SK-N-SH (cell line): Measurements from ENCODE around the gene PACSIN2. TPM values are rescaled to one million over a fixed set of nuclear protein-coding genes. Genes with fewer than 3 reads are reported as not detected.

ENCODE experiments used
- CTCF ChIA-PET: fragments of 300-600, 350-600 bp; formaldehyde crosslinking; extraction: SDS; loops from one replicate; lab custom pipeline; 2021; lab: Yijun Ruan, JAX
- POLR2A ChIA-PET: fragments of 350-600 bp; sonication (Branson Sonifier 250); formaldehyde crosslinking; extraction: SDS; loops from one replicate; lab custom pipeline; 2020; ENCODE audit warnings: antibody characterized with exemption, inconsistent platforms; lab: Yijun Ruan, JAX
- DNase-seq: peaks from one replicate; pipeline ENCODE4 v3.0.0; 2012
- H2AFZ ChIP-seq: fragments of 200-600 bp; sonication (generic); 2 replicates; pipeline ENCODE4 v1.8.1; 2016; ENCODE audit warnings: antibody characterized with exemption, mild to moderate bottlenecking, low read depth
- H3F3A ChIP-seq: fragments of 200-600 bp; sonication (generic); replicated peaks from 2 replicates; pipeline ENCODE3; 2016; ENCODE audit warnings: antibody characterized with exemption, mild to moderate bottlenecking; ENCODE audit not compliant: insufficient read depth
- H3K27ac ChIP-seq, 2 experiments: fragments of 200-500 bp in 1 of 2; fragments of 200-600 bp in 1 of 2; sonication (Bioruptor generic) in 1 of 2; sonication (generic), shearing (Covaris generic) in 1 of 2; 2 replicates each; pipeline versions ENCODE4 v1.5.1 to v1.6.1; 2014 to 2016; ENCODE audit warnings: low read depth in 2 of 2, inconsistent platforms in 1 of 2, low read length in 1 of 2, mild to moderate bottlenecking in 1 of 2, mixed read lengths in 1 of 2
- H3K27me3 ChIP-seq: fragments of 200-600 bp; sonication (generic), shearing (Covaris generic); 2 replicates; pipeline ENCODE4 v1.6.1; 2016; ENCODE audit warnings: mixed run types; ENCODE audit not compliant: insufficient read depth
- H3K36me3 ChIP-seq, 2 experiments: fragments of 200-500 bp in 1 of 2; fragments of 200-600 bp in 1 of 2; sonication (Bioruptor generic) in 1 of 2; sonication (generic) in 1 of 2; replicated peaks in 1 of 2; 2 replicates each; pipeline versions ENCODE3 to v1.5.1; 2014 to 2016; ENCODE audit warnings: low read length in 1 of 2, mild to moderate bottlenecking in 1 of 2; ENCODE audit not compliant: insufficient read depth in 2 of 2, control insufficient read depth in 1 of 2
- H3K4me1 ChIP-seq, 2 experiments: fragments of 200-500 bp in 1 of 2; fragments of 200-600 bp in 1 of 2; sonication (Bioruptor generic) in 1 of 2; sonication (generic), shearing (Covaris generic) in 1 of 2; 2 replicates each; pipeline versions ENCODE4 v1.5.1 to v1.6.1; 2014 to 2016; ENCODE audit warnings: low read depth in 1 of 2, low read length in 1 of 2, mixed run types in 1 of 2; ENCODE audit not compliant: insufficient read depth in 2 of 2, control insufficient read depth in 1 of 2
- H3K4me2 ChIP-seq: fragments of 200-600 bp; sonication (generic), shearing (Covaris generic); 2 replicates; pipeline ENCODE4 v1.6.1; 2017; ENCODE audit warnings: mixed run types
- H3K4me3 ChIP-seq, 2 experiments: fragments of 200-500 bp in 1 of 2; fragments of 200-600 bp in 1 of 2; sonication (Bioruptor generic) in 1 of 2; sonication (generic), shearing (Covaris generic) in 1 of 2; 2 replicates each; pipeline versions ENCODE4 v1.5.1 to v1.8.1; 2014 to 2016; ENCODE audit warnings: low read depth in 2 of 2, inconsistent platforms in 1 of 2, low read length in 1 of 2, mild to moderate bottlenecking in 1 of 2, mixed read lengths in 1 of 2, moderate library complexity in 1 of 2
- H3K79me2 ChIP-seq: fragments of 200-600 bp; sonication (generic); 2 replicates; pipeline ENCODE4 v1.8.1; 2017; ENCODE audit warnings: mild to moderate bottlenecking; ENCODE audit not compliant: insufficient read depth
- H3K9ac ChIP-seq: fragments of 200-600 bp; sonication (generic); 2 replicates; pipeline ENCODE4 v1.6.1; 2017; ENCODE audit warnings: mixed run types
- H3K9me2 ChIP-seq: fragments of 200-600 bp; sonication (generic); 2 replicates; pipeline ENCODE4 v1.6.1; 2017; ENCODE audit warnings: mixed run types
- H3K9me3 ChIP-seq: fragments of 200-600 bp; sonication (generic); 2 replicates; pipeline ENCODE4 v1.6.1; 2017; ENCODE audit warnings: mixed run types, mild to moderate bottlenecking, moderate library complexity
- H4K20me1 ChIP-seq: fragments of 200-600 bp; sonication (generic); 2 replicates; pipeline ENCODE4 v1.6.1; 2017; ENCODE audit warnings: mild to moderate bottlenecking, mixed run types; ENCODE audit not compliant: insufficient read depth
- CTCF ChIP-seq: fragments of 200-600 bp; sonication (generic); IDR thresholded peaks from 2 replicates; pipeline ENCODE4 v1.6.1; 2017; ENCODE audit warnings: antibody characterized with exemption, mild to moderate bottlenecking, moderate library complexity
- ELF1 ChIP-seq: IDR thresholded peaks from 2 replicates; pipeline ENCODE4 v1.4.0; 2012
- EP300 ChIP-seq, 2 experiments: IDR thresholded peaks; 2 replicates each; pipeline versions ENCODE4 v1.4.0 to v1.6.1; 2012; ENCODE audit warnings: borderline replicate concordance in 1 of 2, low read depth in 1 of 2, low read length in 1 of 2
- FOXJ3 ChIP-seq: sonication (generic); formaldehyde crosslinking; IDR thresholded peaks from 2 replicates; pipeline ENCODE4 v1.5.1; 2020; ENCODE audit warnings: mild to moderate bottlenecking, missing genetic modification reagents
- FOXM1 ChIP-seq: IDR thresholded peaks from 2 replicates; pipeline ENCODE4 v1.4.0; 2012; ENCODE audit warnings: low read depth, mild to moderate bottlenecking
- NFIC ChIP-seq: IDR thresholded peaks from 2 replicates; pipeline ENCODE4 v1.4.0; 2012; ENCODE audit warnings: borderline replicate concordance
- NRF1 ChIP-seq: IDR thresholded peaks from 2 replicates; pipeline ENCODE4 v1.6.1; 2012; ENCODE audit warnings: low read depth, mild to moderate bottlenecking, low read length
- POLR2AphosphoS5 ChIP-seq: IDR thresholded peaks from 2 replicates; pipeline ENCODE4 v1.6.1; 2012; ENCODE audit warnings: low read depth, low read length
- RAD21 ChIP-seq: IDR thresholded peaks from 2 replicates; pipeline ENCODE4 v1.6.1; 2012; ENCODE audit warnings: mild to moderate bottlenecking, low read length
- REST ChIP-seq: IDR thresholded peaks from 2 replicates; pipeline ENCODE4 v1.6.1; 2012; ENCODE audit warnings: mild to moderate bottlenecking, low read depth, low read length, moderate library complexity
- RXRA ChIP-seq: IDR thresholded peaks from 2 replicates; pipeline ENCODE4 v1.4.0; 2012; ENCODE audit warnings: low read depth, mild to moderate bottlenecking, borderline replicate concordance
- TAF1 ChIP-seq: IDR thresholded peaks from 2 replicates; pipeline ENCODE4 v1.6.1; 2012; ENCODE audit warnings: low read depth, mild to moderate bottlenecking, low read length, moderate library complexity, borderline replicate concordance
- TEAD4 ChIP-seq: IDR thresholded peaks from 2 replicates; pipeline ENCODE4 v1.4.0; 2012; ENCODE audit warnings: mild to moderate bottlenecking, borderline replicate concordance; ENCODE audit not compliant: insufficient read depth
- USF1 ChIP-seq: IDR thresholded peaks from 2 replicates; pipeline ENCODE4 v1.4.0; 2012; ENCODE audit warnings: low read depth, borderline replicate concordance
- ZBTB33 ChIP-seq: IDR thresholded peaks from 2 replicates; pipeline ENCODE4 v1.4.0; 2012; ENCODE audit warnings: low read depth, borderline replicate concordance
- WGBS: methylation state at CpG from one replicate; pipeline ENCODE4 v1.1.6; 2017; ENCODE audit warnings: low lambda C conversion rate; 5-methylcytosine and 5-hydroxymethylcytosine counted together
- polyA plus RNA-seq, 3 experiments: library from polyadenylated mRNA; depleted of rRNA; stranded (reverse); fragments of >200 nt; gene quantifications; 2 replicates each; pipeline ENCODE4 v1.2.3, GENCODE V29; 2012
- TF ChIP-seq, protein P1 (sequence below): IDR thresholded peaks from 2 replicates; pipeline ENCODE4 v1.4.0; 2012; ENCODE audit warnings: low read depth
- TF ChIP-seq, protein P2 (sequence below): IDR thresholded peaks from 2 replicates; pipeline ENCODE4; 2012
- TF ChIP-seq, protein P3 (sequence below): fragments of 150-350 bp; IDR thresholded peaks from 2 replicates; pipeline ENCODE4 v1.6.1; 2017; ENCODE audit warnings: antibody characterized with exemption, low read length, low read depth, borderline replicate concordance

Gene PACSIN2
- polyA plus RNA-seq, 1 of the 3 experiments (the other 2 are of a cell fraction): 60.5 TPM

GRCh38 chr22:42939451-42939881 is 75.5 kb downstream of the PACSIN2 start:
- Histone ChIP-seq H4K20me1 (no peaks in the 10 kb centered on the region), H2AFZ (no peak overlapping the region), H3F3A (peaks cover 14% of the 10 kb centered on the region), H3K36me3 (peaks cover 0 to 5% of the 10 kb centered on the region in 2 experiments), H3K4me2 (peak overlapping the region; percentile 73), H3K9ac (peak overlapping the region; percentile 70), H3K4me3 (peak overlapping the region in 1 of 2 experiments; percentile 6; a peak in 1 of 4 replicates), H3K27ac (peak overlapping the region in 1 of 2 experiments; percentile 98; a peak in 3 of 4 replicates), H3K79me2 (peaks cover 79% of the 10 kb centered on the region), H3K4me1 (peaks cover 9 to 31% of the 10 kb centered on the region in 2 experiments; a peak in 3 of 4 replicates), H3K9me3 (no peaks in the 10 kb centered on the region), H3K27me3 (no peaks in the 10 kb centered on the region), H3K9me2 (no peaks in the 10 kb centered on the region)
- TF ChIP-seq USF1: no peak
- TF ChIP-seq, protein P1, sequence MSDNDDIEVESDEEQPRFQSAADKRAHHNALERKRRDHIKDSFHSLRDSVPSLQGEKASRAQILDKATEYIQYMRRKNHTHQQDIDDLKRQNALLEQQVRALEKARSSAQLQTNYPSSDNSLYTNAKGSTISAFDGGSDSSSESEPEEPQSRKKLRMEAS: no peak
- no peak for TF ChIP-seq EP300 (IDR thresholded peaks at IDR 0.05; ENCODE audit: borderline replicate concordance in 1 of 2, low read depth in 1 of 2, low read length in 1 of 2)
- TF ChIP-seq RXRA: no peak; the same call in 1 of the 2 replicates
- TF ChIP-seq, protein P2, sequence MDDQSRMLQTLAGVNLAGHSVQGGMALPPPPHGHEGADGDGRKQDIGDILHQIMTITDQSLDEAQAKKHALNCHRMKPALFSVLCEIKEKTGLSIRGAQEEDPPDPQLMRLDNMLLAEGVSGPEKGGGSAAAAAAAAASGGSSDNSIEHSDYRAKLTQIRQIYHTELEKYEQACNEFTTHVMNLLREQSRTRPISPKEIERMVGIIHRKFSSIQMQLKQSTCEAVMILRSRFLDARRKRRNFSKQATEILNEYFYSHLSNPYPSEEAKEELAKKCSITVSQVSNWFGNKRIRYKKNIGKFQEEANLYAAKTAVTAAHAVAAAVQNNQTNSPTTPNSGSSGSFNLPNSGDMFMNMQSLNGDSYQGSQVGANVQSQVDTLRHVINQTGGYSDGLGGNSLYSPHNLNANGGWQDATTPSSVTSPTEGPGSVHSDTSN: no peak
- TF ChIP-seq, protein P3, sequence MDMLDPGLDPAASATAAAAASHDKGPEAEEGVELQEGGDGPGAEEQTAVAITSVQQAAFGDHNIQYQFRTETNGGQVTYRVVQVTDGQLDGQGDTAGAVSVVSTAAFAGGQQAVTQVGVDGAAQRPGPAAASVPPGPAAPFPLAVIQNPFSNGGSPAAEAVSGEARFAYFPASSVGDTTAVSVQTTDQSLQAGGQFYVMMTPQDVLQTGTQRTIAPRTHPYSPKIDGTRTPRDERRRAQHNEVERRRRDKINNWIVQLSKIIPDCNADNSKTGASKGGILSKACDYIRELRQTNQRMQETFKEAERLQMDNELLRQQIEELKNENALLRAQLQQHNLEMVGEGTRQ: no peak
- no peak for TF ChIP-seq NRF1
- TF ChIP-seq POLR2AphosphoS5: no peak
- no peak for TF ChIP-seq TEAD4
- no peak for TF ChIP-seq ELF1
- no peak for TF ChIP-seq CTCF
- TF ChIP-seq ZBTB33: no peak
- TF ChIP-seq TAF1: no peak
- TF ChIP-seq REST: no peak
- TF ChIP-seq NFIC: no peak
- TF ChIP-seq FOXJ3 (CRISPR knock-in tag): no peak
- no peak for TF ChIP-seq RAD21
- no peak for TF ChIP-seq FOXM1
- ChIA-PET CTCF (no interaction called here), POLR2A (no interaction called here)
- WGBS: 66% methylated on average over 7 of the region's 7 CpGs
- DNase-seq: no peak
